Tibial nerve (tissue), 3 donors: ENCODE measurements around the gene WDR75.

ENCODE experiments used
- POLR2A ChIP-seq, 2 donors: fragments of 450-650 bp; IDR thresholded peaks; one replicate each; pipeline ENCODE4 v1.6.1; 2017; ENCODE audit warnings: antibody characterized with exemption in 2 of 2, mild to moderate bottlenecking in 2 of 2, moderate library complexity in 2 of 2
- TF ChIP-seq, protein P1 (sequence below), 5 experiments: fragments of 200-600 bp in 3 of 5; fragments of 450-650 bp in 2 of 5; sonication (generic) in 3 of 5; IDR thresholded peaks; one replicate each; pipeline ENCODE4 v1.5.1; 2016 to 2019; ENCODE audit warnings: antibody characterized with exemption in 5 of 5, mild to moderate bottlenecking in 3 of 5, moderate library complexity in 2 of 5

DNA sequence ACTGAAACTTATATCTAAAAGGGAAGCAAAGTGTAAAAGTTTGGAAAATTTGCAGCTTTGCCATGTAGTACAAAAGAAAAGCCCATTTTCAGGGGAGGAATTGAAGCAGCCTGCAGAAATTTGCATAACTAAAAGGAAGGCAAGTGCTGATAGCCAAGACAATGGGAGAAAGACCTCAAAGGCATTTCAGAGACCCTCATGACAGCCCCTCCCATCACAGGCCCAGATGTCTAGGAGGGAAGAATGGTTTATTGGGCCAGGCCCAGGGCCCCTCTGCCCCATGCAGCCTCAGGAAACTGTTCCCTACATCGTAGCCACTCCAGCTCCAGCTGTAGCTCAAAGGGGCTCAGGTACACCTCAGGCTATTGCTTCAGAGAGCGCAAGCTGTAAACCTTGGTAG lies 14.4 kb upstream of the WDR75 start:
- TF ChIP-seq, protein P1, sequence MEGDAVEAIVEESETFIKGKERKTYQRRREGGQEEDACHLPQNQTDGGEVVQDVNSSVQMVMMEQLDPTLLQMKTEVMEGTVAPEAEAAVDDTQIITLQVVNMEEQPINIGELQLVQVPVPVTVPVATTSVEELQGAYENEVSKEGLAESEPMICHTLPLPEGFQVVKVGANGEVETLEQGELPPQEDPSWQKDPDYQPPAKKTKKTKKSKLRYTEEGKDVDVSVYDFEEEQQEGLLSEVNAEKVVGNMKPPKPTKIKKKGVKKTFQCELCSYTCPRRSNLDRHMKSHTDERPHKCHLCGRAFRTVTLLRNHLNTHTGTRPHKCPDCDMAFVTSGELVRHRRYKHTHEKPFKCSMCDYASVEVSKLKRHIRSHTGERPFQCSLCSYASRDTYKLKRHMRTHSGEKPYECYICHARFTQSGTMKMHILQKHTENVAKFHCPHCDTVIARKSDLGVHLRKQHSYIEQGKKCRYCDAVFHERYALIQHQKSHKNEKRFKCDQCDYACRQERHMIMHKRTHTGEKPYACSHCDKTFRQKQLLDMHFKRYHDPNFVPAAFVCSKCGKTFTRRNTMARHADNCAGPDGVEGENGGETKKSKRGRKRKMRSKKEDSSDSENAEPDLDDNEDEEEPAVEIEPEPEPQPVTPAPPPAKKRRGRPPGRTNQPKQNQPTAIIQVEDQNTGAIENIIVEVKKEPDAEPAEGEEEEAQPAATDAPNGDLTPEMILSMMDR (IDR thresholded peaks at IDR 0.05): no peak
- no peak for TF ChIP-seq POLR2A (IDR thresholded peaks at IDR 0.05)
